Tibial artery (tissue), 4 donors: ENCODE data around the gene CATSPER3.
A peak's percentile ranks its signal among the peaks of the same experiment; 100 is the strongest.

ENCODE experiments used
- DNase-seq, 2 donors: peaks; one replicate each; pipeline ENCODE4 v3.0.0-alpha.2; 2019
- H3K27ac ChIP-seq, 2 donors: fragments of 200-600 bp; sonication (generic) in 1 of 2; 1 replicate in 1 of 2; 2 replicates in 1 of 2; pipeline ENCODE4 v1.5.1; 2018 to 2019; ENCODE audit warnings: mild to moderate bottlenecking in 1 of 2
- H3K27me3 ChIP-seq, 2 donors: fragments of 200-600 bp; sonication (generic) in 1 of 2; one replicate each; pipeline versions ENCODE4 v1.5.1 to v1.6.0; 2016 to 2019
- H3K36me3 ChIP-seq, 3 donors: fragments of 200-600 bp; sonication (generic) in 2 of 3; one replicate each; pipeline ENCODE4 v1.5.1; 2016 to 2019; ENCODE audit warnings: mild to moderate bottlenecking in 2 of 3
- H3K4me1 ChIP-seq, 4 donors: fragments of 200-600 bp; sonication (generic) in 2 of 4; 1 replicate in 3 of 4; 2 replicates in 1 of 4; pipeline ENCODE4 v1.5.1; 2016 to 2019
- H3K4me3 ChIP-seq, 2 donors: fragments of 200-600 bp; sonication (generic) in 1 of 2; 1 replicate in 1 of 2; 2 replicates in 1 of 2; pipeline ENCODE4 v1.5.1; 2018 to 2019; ENCODE audit warnings: mild to moderate bottlenecking in 2 of 2
- H3K9me3 ChIP-seq, 3 donors: fragments of 200-600 bp; sonication (generic) in 1 of 3; one replicate each; pipeline ENCODE4 v1.5.1; 2016 to 2019
- intact Hi-C: fragments of 100-400 bp; cut with DNase I; formaldehyde crosslinking; loops from one replicate; pipeline ENCODE4 v1.15.0; 2023; ENCODE audit warnings: low total_unique reads
- TF ChIP-seq, protein P1 (sequence below), 2 experiments: fragments of 200-600 bp in 1 of 2; fragments of 450-650 bp in 1 of 2; IDR thresholded peaks; one replicate each; pipeline ENCODE4 v1.5.1; 2017 to 2019; ENCODE audit warnings: antibody characterized with exemption in 2 of 2, mild to moderate bottlenecking in 1 of 2, moderate library complexity in 1 of 2

CATSPER3 gene

DNA sequence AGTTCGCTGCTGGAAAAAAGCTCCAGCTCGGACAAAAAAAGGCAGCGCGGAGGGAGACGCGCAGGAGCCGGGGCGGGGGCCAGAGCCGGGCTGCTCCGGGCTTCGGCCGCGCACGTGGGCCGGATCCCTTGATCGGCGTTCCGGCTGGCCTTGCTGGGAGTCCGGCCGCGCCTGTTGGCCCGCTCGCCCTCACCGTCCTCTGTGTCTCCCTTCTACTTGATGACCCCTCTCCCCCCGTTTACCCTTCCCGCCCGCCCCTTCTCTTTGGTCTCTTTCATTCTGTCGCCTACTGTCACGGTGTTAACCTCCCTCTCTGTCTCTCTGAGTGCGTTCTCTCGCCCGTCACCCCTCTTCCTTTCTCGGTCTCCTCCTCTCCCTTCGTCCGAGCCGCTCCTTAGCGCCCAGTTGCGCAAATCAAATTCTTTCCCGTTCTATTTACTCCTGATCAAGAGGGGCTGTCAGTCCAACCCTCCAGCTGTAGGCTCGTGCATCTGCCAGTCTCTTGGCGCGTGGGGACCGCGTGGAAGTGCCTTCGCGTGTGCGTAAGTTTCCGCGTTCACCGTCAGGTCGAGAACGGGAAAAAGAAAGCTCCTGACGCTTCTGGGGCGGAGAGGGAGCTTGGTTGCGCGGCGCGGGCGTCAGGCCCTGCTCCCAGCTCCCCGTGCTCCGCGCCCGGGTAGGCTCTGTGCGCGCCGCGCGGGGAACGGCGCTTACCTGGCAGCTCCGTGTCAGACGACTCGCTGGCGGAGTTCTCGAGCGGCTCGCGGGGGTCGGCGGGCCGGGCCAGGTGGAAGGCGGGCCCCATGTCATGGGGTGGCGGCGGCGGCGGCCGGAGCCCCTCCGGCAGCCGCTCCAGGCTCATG, 65.5 kb downstream of the CATSPER3 start:
- peaks cover 0 to 40% (median 18%) of the 10 kb centered on the region in 4 donors for H3K4me1 ChIP-seq
- H3K4me3 ChIP-seq: peak overlapping the region; percentile 90
- peak overlapping the region; percentile 84 to 96 for H3K27ac ChIP-seq
- peaks cover 0 to 5% (median under 1%) of the 10 kb centered on the region in 3 donors for H3K36me3 ChIP-seq
- peak in 1 of 2 donors; percentile 79 for DNase-seq
- TF ChIP-seq, protein P1, sequence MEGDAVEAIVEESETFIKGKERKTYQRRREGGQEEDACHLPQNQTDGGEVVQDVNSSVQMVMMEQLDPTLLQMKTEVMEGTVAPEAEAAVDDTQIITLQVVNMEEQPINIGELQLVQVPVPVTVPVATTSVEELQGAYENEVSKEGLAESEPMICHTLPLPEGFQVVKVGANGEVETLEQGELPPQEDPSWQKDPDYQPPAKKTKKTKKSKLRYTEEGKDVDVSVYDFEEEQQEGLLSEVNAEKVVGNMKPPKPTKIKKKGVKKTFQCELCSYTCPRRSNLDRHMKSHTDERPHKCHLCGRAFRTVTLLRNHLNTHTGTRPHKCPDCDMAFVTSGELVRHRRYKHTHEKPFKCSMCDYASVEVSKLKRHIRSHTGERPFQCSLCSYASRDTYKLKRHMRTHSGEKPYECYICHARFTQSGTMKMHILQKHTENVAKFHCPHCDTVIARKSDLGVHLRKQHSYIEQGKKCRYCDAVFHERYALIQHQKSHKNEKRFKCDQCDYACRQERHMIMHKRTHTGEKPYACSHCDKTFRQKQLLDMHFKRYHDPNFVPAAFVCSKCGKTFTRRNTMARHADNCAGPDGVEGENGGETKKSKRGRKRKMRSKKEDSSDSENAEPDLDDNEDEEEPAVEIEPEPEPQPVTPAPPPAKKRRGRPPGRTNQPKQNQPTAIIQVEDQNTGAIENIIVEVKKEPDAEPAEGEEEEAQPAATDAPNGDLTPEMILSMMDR (IDR thresholded peaks at IDR 0.05): no peak
- H3K9me3 ChIP-seq: no peaks in the 10 kb centered on the region
- H3K27me3 ChIP-seq: peaks cover 0 to 27% of the 10 kb centered on the region in 2 donors
- intact Hi-C loops: loop anchor here (10.0 kb wide), 2 partner anchors 128 to 162 kb away; partner anchors contain the start of gene PCBD2

DNA sequence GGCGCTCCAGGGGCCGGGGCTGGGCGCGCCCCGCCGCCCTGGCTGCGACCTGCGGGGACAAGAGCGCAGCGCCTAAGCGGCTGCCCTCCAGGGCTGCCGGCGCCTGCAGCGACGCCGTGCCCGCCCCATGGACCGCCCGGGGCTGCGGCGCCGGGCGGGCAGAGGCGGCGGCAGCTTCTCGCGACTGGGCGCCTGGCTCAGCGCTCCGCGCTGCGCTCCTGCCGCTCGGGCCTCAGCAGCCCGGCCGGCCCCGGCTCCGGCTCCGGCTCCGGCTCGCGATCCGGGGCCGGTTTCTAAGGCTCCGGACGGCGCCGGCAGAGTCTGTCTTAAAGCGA, 66.2 kb downstream of the CATSPER3 start, which contains the start of gene PITX1:
PITX1 (minus strand) TSS at position 328 of the 335 bp plus-strand sequence. CDS start 347 bp downstream, outside the sequence.
- peak within 1 kb of the TSS; percentile 84 to 96 for H3K27ac ChIP-seq
- H3K4me3 ChIP-seq: peak within 1 kb of the TSS; percentile 90
- H3K9me3 ChIP-seq: no peaks in the 10 kb centered on the region
- H3K36me3 ChIP-seq: peaks cover 0 to 3% (median 0%) of the 10 kb centered on the region in 3 donors
- peaks cover 0 to 43% (median 21%) of the 10 kb centered on the region in 4 donors for H3K4me1 ChIP-seq
- intact Hi-C loops: loop anchor here (10.0 kb wide), 2 partner anchors 129 to 161 kb away; partner anchors contain the start of gene PCBD2
- DNase-seq: no peak
- H3K27me3 ChIP-seq: peaks cover 0 to 33% of the 10 kb centered on the region in 2 donors
- TF ChIP-seq, protein P1 (IDR thresholded peaks at IDR 0.05): no peak

DNA sequence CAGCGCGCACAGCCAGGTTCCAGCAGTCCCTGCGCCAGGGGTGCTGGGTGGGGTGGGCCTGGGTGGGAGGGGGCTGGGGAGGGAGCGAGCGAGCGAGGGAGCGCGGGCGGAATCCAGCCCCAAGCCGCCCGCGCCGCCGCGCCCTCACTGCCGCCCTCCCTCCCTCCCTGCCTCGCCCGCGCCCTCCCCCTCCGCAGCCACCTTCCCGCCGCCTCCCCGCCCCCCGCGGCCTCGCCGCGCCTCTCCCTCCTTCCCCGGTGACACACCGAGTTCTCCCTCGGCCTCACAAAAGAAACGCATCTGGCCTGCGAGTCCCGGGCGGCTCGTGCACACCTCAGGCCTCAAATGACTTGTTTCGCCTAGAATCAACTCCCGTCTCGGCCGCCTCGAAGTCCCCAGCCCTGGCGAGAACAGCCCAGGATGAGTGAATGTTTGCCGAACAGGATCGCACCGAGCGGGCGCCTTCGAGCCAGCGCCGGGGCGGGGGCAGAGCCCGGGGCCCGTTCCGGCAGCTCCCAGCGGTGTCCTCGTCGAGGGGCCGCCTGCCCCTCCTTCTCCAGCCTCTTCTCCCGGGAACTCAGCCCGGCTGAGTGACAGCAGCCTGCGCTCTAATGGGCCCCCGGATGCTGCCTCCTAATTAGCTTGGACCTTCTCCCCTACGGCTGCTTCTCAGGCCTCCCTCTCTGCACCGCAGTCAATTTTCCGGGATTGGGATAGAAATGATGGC, 66.7 kb downstream of the CATSPER3 start:
- H3K27ac ChIP-seq: peak overlapping the region; percentile 84 to 96
- DNase-seq: peak; percentile 62 to 91
- peak overlapping the region; percentile 90 for H3K4me3 ChIP-seq
- H3K27me3 ChIP-seq: peaks cover 0 to 38% of the 10 kb centered on the region in 2 donors
- H3K36me3 ChIP-seq: no peaks in the 10 kb centered on the region
- no peaks in the 10 kb centered on the region for H3K9me3 ChIP-seq
- peaks cover 0 to 48% (median 26%) of the 10 kb centered on the region in 4 donors for H3K4me1 ChIP-seq
- TF ChIP-seq, protein P1 (IDR thresholded peaks at IDR 0.05): no peak
- intact Hi-C loops: loop anchor here (10.0 kb wide), 2 partner anchors 130 to 160 kb away; partner anchors contain the start of gene PCBD2

DNA sequence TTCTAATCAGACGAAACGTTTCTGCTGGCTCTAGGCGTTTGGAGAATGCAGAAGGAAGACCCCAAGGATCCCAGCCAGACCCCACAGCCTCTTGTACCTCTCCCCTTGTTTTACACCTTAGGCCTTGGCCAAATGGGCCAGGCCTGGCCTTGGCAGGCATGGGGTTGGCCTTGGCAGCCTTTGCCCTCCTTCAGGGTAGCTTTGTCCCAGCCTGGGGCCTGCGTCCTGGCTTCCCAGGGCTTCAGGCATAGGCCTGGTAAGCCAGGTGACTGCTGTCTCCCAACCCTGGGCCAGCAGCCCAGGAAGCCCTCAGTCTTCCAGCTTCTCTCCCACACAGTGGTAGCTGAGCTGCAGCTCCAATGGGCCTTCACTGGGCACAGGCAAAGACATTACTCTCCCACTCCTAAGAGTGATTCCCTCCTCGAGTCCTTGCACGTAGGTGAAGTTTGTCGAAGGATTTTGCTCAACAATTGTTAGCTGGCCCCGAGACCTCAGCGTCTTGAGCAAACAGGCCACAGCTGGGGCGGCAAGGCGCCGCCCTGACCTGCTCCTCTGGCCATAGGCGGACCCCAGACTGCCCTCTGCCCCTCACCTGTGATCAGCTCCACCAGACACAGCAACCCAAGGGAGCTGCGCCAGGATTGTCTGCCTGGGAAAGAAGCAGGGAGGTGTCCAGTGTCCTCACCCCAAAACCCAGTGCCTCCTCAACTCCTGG, 67.4 kb downstream of the CATSPER3 start:
- Histone ChIP-seq H3K4me1 (peaks cover 0 to 55% (median 29%) of the 10 kb centered on the region in 4 donors), H3K27ac (peak overlapping the region; percentile 84 to 96)

More for the DNA sequence above, 67.4 kb downstream of the CATSPER3 start:
- peaks cover 0 to 44% of the 10 kb centered on the region in 2 donors for H3K27me3 ChIP-seq
- H3K4me3 ChIP-seq: peak overlapping the region; percentile 90
- intact Hi-C loops: loop anchor here (10.0 kb wide), 2 partner anchors 130 to 160 kb away; partner anchors contain the start of gene PCBD2
- TF ChIP-seq, protein P1 (IDR thresholded peaks at IDR 0.05): no peak
- H3K9me3 ChIP-seq: no peaks in the 10 kb centered on the region
- no peak for DNase-seq
- no peaks in the 10 kb centered on the region for H3K36me3 ChIP-seq
